Left ventricle myocardium inferior (tissue), 1 donor: Measurements from ENCODE around the gene FANCE. TPM values are rescaled to one million over a fixed set of nuclear protein-coding genes. Genes with fewer than 3 reads are reported as not detected.

ENCODE experiments used
- DNase-seq: peaks from one replicate; pipeline ENCODE4 v3.0.0-alpha.2; 2020
- H3K27ac ChIP-seq: fragments of 200-600 bp; replicated peaks from 2 replicates; pipeline ENCODE4 v1.8.0; 2021
- H3K27me3 ChIP-seq: fragments of 200-600 bp; 2 replicates; pipeline ENCODE4 v1.8.0; 2021; ENCODE audit warnings: low read depth
- H3K36me3 ChIP-seq: fragments of 200-600 bp; 2 replicates; pipeline ENCODE4 v1.8.0; 2021
- H3K4me1 ChIP-seq: fragments of 200-600 bp; 2 replicates; pipeline ENCODE4 v1.8.0; 2021
- H3K4me3 ChIP-seq: fragments of 200-600 bp; 2 replicates; pipeline ENCODE4 v1.8.0; 2021; ENCODE audit warnings: mild to moderate bottlenecking, moderate library complexity
- H3K9me3 ChIP-seq: fragments of 200-600 bp; replicated peaks from 2 replicates; pipeline ENCODE4 v1.8.0; 2021
- intact Hi-C: fragments of 100-400 bp; cut with micrococcal nuclease; formaldehyde crosslinking; loops from one replicate; pipeline ENCODE4 v1.11.0; 2022
- total RNA-seq: library from RNA; stranded (reverse); fragmentation: NEBNext Ultra II Directional; extraction: Animal tissue kit (Norgen Biotek cat#: 25700); gene quantifications from one replicate; pipeline ENCODE4 v1.2.1, GENCODE V29; 2021
- TF ChIP-seq, protein P1 (sequence below): fragments of 200-600 bp; IDR thresholded peaks from 2 replicates; pipeline ENCODE4 v1.8.0; 2021; ENCODE audit warnings: antibody characterized with exemption, mild to moderate bottlenecking, borderline replicate concordance
- donor health status: DM: no; HTN: yes; CAD: no; lungs with severe emphysema.

The FANCE gene
- total RNA-seq, 1 donor from 2014 or later: 3.7 TPM

DNA sequence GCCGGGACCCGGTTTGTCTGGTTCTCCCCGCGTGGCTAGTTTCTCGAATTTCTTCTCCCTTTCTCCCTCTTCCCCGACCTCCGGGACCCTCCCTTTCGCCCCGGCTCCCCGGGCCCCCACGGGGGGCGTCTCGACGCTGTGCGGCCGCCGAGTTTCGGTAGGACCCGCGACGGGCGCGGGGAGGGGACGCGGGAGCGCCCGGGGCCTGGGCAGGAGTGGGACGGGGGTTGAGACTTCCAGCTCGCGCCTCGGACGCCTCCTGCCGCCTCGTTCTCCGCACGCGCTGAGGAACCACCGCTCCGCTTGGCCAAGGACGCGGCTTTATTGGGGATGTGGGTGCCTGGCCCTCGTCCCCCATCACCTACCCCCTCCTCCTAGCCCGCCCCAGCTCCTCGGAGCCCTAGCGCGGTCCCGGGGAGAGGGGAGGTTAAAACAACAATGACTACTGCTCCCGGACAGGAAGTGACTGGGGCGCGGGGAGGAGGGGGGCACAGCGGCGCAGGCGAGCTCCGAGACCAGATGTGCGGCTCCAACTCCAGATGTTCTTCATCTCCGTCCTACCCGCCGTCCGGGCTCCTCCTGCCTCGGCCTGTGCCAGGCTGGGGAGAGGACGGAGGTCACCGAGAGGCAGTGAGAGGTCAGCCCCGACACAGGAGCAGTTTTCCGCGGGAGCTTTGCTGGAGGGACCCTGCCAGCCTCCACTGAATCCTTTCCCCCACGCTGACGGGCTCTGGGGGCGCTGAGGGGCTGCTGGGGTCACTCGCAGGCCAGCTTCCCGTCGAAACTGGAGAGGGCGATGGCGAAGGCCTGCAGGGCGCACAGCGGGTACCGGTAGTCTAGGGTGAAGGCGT is 45.7 kb downstream of the FANCE start:
- TF ChIP-seq, protein P1, sequence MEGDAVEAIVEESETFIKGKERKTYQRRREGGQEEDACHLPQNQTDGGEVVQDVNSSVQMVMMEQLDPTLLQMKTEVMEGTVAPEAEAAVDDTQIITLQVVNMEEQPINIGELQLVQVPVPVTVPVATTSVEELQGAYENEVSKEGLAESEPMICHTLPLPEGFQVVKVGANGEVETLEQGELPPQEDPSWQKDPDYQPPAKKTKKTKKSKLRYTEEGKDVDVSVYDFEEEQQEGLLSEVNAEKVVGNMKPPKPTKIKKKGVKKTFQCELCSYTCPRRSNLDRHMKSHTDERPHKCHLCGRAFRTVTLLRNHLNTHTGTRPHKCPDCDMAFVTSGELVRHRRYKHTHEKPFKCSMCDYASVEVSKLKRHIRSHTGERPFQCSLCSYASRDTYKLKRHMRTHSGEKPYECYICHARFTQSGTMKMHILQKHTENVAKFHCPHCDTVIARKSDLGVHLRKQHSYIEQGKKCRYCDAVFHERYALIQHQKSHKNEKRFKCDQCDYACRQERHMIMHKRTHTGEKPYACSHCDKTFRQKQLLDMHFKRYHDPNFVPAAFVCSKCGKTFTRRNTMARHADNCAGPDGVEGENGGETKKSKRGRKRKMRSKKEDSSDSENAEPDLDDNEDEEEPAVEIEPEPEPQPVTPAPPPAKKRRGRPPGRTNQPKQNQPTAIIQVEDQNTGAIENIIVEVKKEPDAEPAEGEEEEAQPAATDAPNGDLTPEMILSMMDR: no peak
- Histone ChIP-seq H3K36me3 (no peaks in the 10 kb centered on the region), H3K27me3 (peaks cover 31% of the 10 kb centered on the region), H3K4me3 (peak overlapping the region; percentile 85), H3K27ac (peak overlapping the region; percentile 96), H3K9me3 (no peaks in the 10 kb centered on the region), H3K4me1 (peaks cover 66% of the 10 kb centered on the region)
- intact Hi-C loops: no loop called here
- peak; percentile 83 for DNase-seq

- TF ChIP-seq, protein P1: no peak
- peak overlapping the region; percentile 96 for H3K27ac ChIP-seq
- peak overlapping the region; percentile 85 for H3K4me3 ChIP-seq
- no peaks in the 10 kb centered on the region for H3K9me3 ChIP-seq
- H3K36me3 ChIP-seq: no peaks in the 10 kb centered on the region
- intact Hi-C loops: no loop called here
- peaks cover 35% of the 10 kb centered on the region for H3K27me3 ChIP-seq
- no peak for DNase-seq
- H3K4me1 ChIP-seq: peaks cover 58% of the 10 kb centered on the region
Observed at GRCh38 chr6:35498422-35499067, 46.4 kb downstream of the FANCE start.

DNA sequence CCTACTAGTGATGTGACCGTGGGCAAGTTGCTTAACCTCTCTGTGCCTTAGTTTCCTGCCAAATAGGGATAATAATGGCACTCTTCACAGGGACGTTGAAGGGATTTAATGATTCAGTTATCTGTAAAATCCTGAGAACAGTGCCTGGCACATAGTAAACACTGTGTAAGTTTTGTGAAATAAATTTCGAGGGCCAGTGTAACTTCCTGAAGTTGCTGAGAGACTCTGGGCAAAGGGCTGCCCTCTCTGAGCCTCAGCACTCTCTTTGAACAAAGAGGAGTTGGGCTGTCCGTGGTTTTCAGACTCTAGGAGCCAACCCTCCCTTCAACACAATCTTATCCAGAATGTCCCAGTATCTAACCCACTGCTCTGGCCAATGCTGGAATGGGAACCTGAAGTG is 47.2 kb downstream of the FANCE start:
- H3K9me3 ChIP-seq: no peaks in the 10 kb centered on the region
- intact Hi-C loops: no loop called here
- no peaks in the 10 kb centered on the region for H3K36me3 ChIP-seq
- no peak overlapping the region for H3K27ac ChIP-seq
- H3K27me3 ChIP-seq: peaks cover 41% of the 10 kb centered on the region
- DNase-seq: no peak
- TF ChIP-seq, protein P1: no peak
- H3K4me3 ChIP-seq: no peak overlapping the region
- peaks cover 50% of the 10 kb centered on the region for H3K4me1 ChIP-seq

- Histone ChIP-seq H3K27ac (peak overlapping the region; percentile 23), H3K36me3 (no peaks in the 10 kb centered on the region), H3K4me3 (no peak overlapping the region), H3K9me3 (no peaks in the 10 kb centered on the region), H3K4me1 (peaks cover 36% of the 10 kb centered on the region), H3K27me3 (peaks cover 54% of the 10 kb centered on the region)
- intact Hi-C loops: no loop called here
- DNase-seq: no peak
- TF ChIP-seq, protein P1: no peak
Observed at GRCh38 chr6:35500782-35501181, 48.6 kb downstream of the FANCE start.

GRCh38 chr6:35501784-35502183 is 49.6 kb downstream of the FANCE start:
- peaks cover 64% of the 10 kb centered on the region for H3K27me3 ChIP-seq
- TF ChIP-seq, protein P1: no peak

More at GRCh38 chr6:35501784-35502183, 49.6 kb downstream of the FANCE start:
- Histone ChIP-seq H3K27ac (no peak overlapping the region), H3K4me3 (no peak overlapping the region), H3K36me3 (no peaks in the 10 kb centered on the region), H3K4me1 (peaks cover 26% of the 10 kb centered on the region), H3K9me3 (no peaks in the 10 kb centered on the region)
- intact Hi-C loops: no loop called here
- DNase-seq: no peak
